GM21381 (cell line): Measurements from ENCODE around the gene ABT1.

Experiments used
- ATAC-seq: cut with Tn5 transposase; IDR thresholded peaks from one replicate; pipeline ENCODE4 v1.9.1; 2021; ENCODE audit warnings: mild to moderate bottlenecking, moderate library complexity; ENCODE audit not compliant: unreplicated experiment

Gene ABT1

GRCh38 chr6:26602262-26602661, 5.5 kb downstream of the ABT1 start:
- ATAC-seq, result no peak

- ATAC-seq, result no peak
Observed at GRCh38 chr6:26604026-26604425, 7.3 kb downstream of the ABT1 start.

GRCh38 chr6:26604797-26605196, 8.0 kb downstream of the ABT1 start:
- no peak for ATAC-seq

- ATAC-seq, result no peak
Observed at GRCh38 chr6:26607434-26608230, 10.9 kb downstream of the ABT1 start.

GRCh38 chr6:26609463-26609862, 12.7 kb downstream of the ABT1 start:
- ATAC-seq, result no peak

- ATAC-seq, result no peak
Observed at GRCh38 chr6:26611599-26611998, 14.8 kb downstream of the ABT1 start.

GRCh38 chr6:26613201-26613600, 16.4 kb downstream of the ABT1 start:
- ATAC-seq, result no peak

GRCh38 chr6:26613689-26614683, 17.2 kb downstream of the ABT1 start:
- ATAC-seq, result no peak

- no peak for ATAC-seq
Observed at GRCh38 chr6:26623339-26623859, 26.6 kb downstream of the ABT1 start.

- no peak for ATAC-seq
Observed at GRCh38 chr6:26624557-26624956, 27.8 kb downstream of the ABT1 start.

GRCh38 chr6:26627843-26628242, 31.1 kb downstream of the ABT1 start:
- no peak for ATAC-seq

GRCh38 chr6:26629359-26629758, 32.6 kb downstream of the ABT1 start:
- no peak for ATAC-seq

- ATAC-seq, result no peak
Observed at GRCh38 chr6:26640806-26641205, 44.1 kb downstream of the ABT1 start.

- no peak for ATAC-seq
Observed at GRCh38 chr6:26646074-26646473, 49.3 kb downstream of the ABT1 start.
